Nephron (organoid): Measurements from ENCODE around the gene PFDN6.

Experiments
- H3K27ac Mint-ChIP-seq, 3 experiments: 2 replicates each; pipeline ENCODE4 v1.8.0; 2020; ENCODE audit warnings: mixed read lengths in 3 of 3, mild to moderate bottlenecking in 2 of 3, moderate library complexity in 1 of 3
- H3K27me3 Mint-ChIP-seq: 2 replicates; pipeline ENCODE4 v1.8.0; 2021; ENCODE audit warnings: low read depth, mild to moderate bottlenecking, moderate library complexity, mixed read lengths
- H3K36me3 Mint-ChIP-seq: 2 replicates; pipeline ENCODE4 v1.8.0; 2020; ENCODE audit warnings: low read depth, mixed read lengths
- H3K4me1 Mint-ChIP-seq: 2 replicates; pipeline ENCODE4 v1.8.0; 2020; ENCODE audit warnings: mixed read lengths
- H3K4me3 Mint-ChIP-seq, 3 experiments: 2 replicates each; pipeline ENCODE4 v1.8.0; 2020; ENCODE audit warnings: mild to moderate bottlenecking in 3 of 3, mixed read lengths in 3 of 3, moderate library complexity in 2 of 3
- H3K9me3 Mint-ChIP-seq: 2 replicates; pipeline ENCODE4 v1.8.0; 2020; ENCODE audit warnings: mixed read lengths
- TF ChIP-seq, protein P1 (sequence below), 3 experiments: fragments of 200-600 bp; sonication (generic); IDR thresholded peaks; one replicate each; pipeline ENCODE4 v1.5.0; 2021; ENCODE audit warnings: antibody characterized with exemption in 3 of 3; ENCODE audit not compliant: unreplicated experiment in 3 of 3

Gene PFDN6

DNA sequence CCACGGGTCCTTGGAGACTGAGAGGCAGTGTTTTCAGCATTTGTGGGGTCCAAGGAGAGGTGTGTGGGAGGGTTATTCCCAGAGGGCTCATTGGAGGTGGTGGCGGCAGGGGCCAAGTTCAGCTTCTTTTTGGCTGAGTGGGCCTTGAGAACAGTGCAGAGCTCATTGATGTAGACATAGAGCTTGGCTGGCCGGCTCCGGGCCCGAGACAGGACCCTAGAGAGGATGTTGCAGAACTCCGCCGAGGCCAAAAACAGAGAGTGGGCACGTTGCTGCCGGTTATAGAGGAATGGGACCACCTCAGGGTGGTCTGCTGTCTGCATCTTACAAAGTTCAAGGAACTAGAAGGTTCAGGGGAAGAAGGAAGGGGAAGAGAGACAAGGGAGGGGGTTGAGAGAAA lies 31.8 kb downstream of the PFDN6 start:
- Mint-ChIP-seq H3K9me3 (no peaks in the 10 kb centered on the region), H3K27me3 (no peaks in the 10 kb centered on the region), H3K27ac (peak overlapping the region; percentile 38 to 91 (median 83)), H3K4me1 (peaks cover 66% of the 10 kb centered on the region), H3K4me3 (peak overlapping the region; percentile 88 to 97 (median 96)), H3K36me3 (peaks cover 24% of the 10 kb centered on the region)
- TF ChIP-seq, protein P1, sequence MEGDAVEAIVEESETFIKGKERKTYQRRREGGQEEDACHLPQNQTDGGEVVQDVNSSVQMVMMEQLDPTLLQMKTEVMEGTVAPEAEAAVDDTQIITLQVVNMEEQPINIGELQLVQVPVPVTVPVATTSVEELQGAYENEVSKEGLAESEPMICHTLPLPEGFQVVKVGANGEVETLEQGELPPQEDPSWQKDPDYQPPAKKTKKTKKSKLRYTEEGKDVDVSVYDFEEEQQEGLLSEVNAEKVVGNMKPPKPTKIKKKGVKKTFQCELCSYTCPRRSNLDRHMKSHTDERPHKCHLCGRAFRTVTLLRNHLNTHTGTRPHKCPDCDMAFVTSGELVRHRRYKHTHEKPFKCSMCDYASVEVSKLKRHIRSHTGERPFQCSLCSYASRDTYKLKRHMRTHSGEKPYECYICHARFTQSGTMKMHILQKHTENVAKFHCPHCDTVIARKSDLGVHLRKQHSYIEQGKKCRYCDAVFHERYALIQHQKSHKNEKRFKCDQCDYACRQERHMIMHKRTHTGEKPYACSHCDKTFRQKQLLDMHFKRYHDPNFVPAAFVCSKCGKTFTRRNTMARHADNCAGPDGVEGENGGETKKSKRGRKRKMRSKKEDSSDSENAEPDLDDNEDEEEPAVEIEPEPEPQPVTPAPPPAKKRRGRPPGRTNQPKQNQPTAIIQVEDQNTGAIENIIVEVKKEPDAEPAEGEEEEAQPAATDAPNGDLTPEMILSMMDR (IDR thresholded peaks at IDR 0.05; ENCODE audit: unreplicated experiment in 3 of 3), result no peak

DNA sequence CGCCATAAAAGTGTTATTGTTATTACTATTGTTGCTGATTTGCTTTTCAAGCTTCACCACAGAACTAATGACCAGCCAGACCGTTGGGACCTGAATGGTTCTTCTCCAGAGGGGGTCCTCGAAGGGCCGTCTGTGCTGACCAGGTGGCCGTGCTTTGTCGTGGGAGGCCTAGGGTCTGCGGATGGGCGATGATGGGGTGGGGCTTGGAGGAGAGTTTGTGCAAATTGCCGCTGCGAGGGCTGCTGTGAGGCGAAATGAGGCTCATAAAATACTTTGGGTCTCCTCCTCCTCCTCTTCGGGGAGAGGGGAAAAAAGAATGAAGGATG lies 34.2 kb downstream of the PFDN6 start:
- peaks cover 50% of the 10 kb centered on the region for H3K4me1 Mint-ChIP-seq
- H3K9me3 Mint-ChIP-seq, result no peaks in the 10 kb centered on the region
- peak overlapping the region; percentile 89 to 92 (median 92) for H3K4me3 Mint-ChIP-seq
- no peaks in the 10 kb centered on the region for H3K27me3 Mint-ChIP-seq
- H3K36me3 Mint-ChIP-seq, result peaks cover 22% of the 10 kb centered on the region
- TF ChIP-seq, protein P1 (IDR thresholded peaks at IDR 0.05; ENCODE audit: unreplicated experiment in 3 of 3), result no peak
- H3K27ac Mint-ChIP-seq, result peak overlapping the region; percentile 88 to 91 (median 91)

GRCh38 chr6:33324125-33324524 lies 34.7 kb downstream of the PFDN6 start:
- Mint-ChIP-seq H3K27ac (peak overlapping the region in 1 of 3 experiments; percentile 88), H3K9me3 (no peaks in the 10 kb centered on the region), H3K4me3 (peak overlapping the region; percentile 89 to 92 (median 92)), H3K4me1 (peaks cover 45% of the 10 kb centered on the region), H3K36me3 (peaks cover 19% of the 10 kb centered on the region), H3K27me3 (no peaks in the 10 kb centered on the region)
- TF ChIP-seq, protein P1 (IDR thresholded peaks at IDR 0.05; ENCODE audit: unreplicated experiment in 3 of 3), result no peak

GRCh38 chr6:33329058-33329457 lies 39.7 kb downstream of the PFDN6 start:
- Mint-ChIP-seq H3K9me3 (no peaks in the 10 kb centered on the region), H3K27ac (no peak overlapping the region), H3K4me3 (no peak overlapping the region), H3K36me3 (no peaks in the 10 kb centered on the region), H3K27me3 (peaks cover 7% of the 10 kb centered on the region), H3K4me1 (no peaks in the 10 kb centered on the region)
- TF ChIP-seq, protein P1 (IDR thresholded peaks at IDR 0.05; ENCODE audit: unreplicated experiment in 3 of 3), result no peak

DNA sequence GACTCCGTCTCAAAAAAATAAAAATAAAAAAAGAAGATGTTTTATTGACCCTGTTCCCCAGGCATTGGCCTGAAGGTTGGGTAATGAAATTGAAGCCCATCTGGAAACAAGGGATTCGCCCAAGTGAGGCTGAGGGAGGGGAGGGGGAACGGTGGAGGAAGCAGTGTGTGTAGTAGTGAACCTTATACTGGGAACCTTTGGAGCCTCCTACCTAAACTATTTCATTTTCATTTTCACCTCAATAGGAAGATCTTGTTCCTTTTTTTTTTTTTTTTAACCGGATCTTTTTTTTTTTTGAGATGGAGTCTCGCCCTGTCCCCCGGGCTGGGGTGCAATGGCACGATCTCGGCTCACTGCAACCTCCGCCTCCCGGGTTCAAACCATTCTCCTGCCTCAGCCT lies 41.3 kb downstream of the PFDN6 start:
- TF ChIP-seq, protein P1 (IDR thresholded peaks at IDR 0.05; ENCODE audit: unreplicated experiment in 3 of 3), result no peak
- Mint-ChIP-seq H3K4me3 (no peak overlapping the region), H3K4me1 (no peaks in the 10 kb centered on the region), H3K36me3 (no peaks in the 10 kb centered on the region), H3K9me3 (no peaks in the 10 kb centered on the region), H3K27me3 (peaks cover 7% of the 10 kb centered on the region), H3K27ac (no peak overlapping the region)

DNA sequence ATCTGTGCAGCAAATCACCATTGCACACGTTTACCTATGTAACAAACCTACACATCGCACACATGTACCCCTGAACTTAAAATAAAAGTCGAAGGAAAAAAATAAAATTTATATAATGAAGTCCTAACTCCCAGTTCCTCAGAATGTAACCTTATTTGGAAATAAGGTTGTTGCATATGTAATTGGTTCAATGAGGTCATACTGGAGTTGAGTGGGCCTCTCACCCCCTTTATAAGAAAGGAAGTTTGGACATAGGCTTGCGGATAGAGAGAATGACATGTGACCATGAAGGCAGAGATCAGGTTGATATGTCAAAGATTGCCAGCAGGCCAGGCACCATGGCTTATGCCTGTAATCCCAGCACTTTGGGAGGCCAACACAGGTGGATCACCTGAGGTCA lies 44.3 kb downstream of the PFDN6 start:
- H3K4me1 Mint-ChIP-seq, result no peaks in the 10 kb centered on the region
- H3K27ac Mint-ChIP-seq, result no peak overlapping the region
- TF ChIP-seq, protein P1 (IDR thresholded peaks at IDR 0.05; ENCODE audit: unreplicated experiment in 3 of 3), result no peak
- peaks cover 7% of the 10 kb centered on the region for H3K27me3 Mint-ChIP-seq
- H3K9me3 Mint-ChIP-seq, result no peaks in the 10 kb centered on the region
- no peak overlapping the region for H3K4me3 Mint-ChIP-seq
- no peaks in the 10 kb centered on the region for H3K36me3 Mint-ChIP-seq
